GM19043 (cell line): ENCODE results near the gene SLC25A46.
"Not testable (repeated sequence)": the region's sequence is repeated elsewhere in the genome, so short reads cannot be mapped to it uniquely, and the experiment has no call there.

Experiments used
- ATAC-seq: cut with Tn5 transposase; IDR thresholded peaks from one replicate; pipeline ENCODE4 v1.9.1; 2021; ENCODE audit warnings: low read depth; ENCODE audit not compliant: unreplicated experiment

Gene SLC25A46

GRCh38 chr5:110753600-110753999 lies 14.8 kb downstream of the SLC25A46 start:
- no peak for ATAC-seq

DNA sequence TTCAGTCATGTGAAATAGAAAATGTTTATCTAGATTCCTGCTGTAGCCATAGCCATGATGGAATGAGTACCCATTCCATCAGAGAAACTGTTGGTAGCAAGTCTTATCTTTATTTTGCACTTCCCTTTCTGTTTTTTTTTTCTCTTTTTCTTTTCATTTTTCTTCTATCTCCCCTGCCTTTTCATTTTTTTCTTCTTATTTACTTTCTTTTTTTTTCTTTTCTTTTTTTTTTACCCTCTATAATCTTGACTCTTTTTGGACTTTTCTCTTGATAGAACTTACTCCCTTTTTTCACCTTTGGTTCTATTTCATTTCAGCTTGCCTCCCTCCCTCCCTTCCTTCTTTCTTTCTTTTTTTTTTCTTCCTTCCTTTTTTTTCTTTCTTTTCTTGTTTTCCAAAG lies 15.4 kb downstream of the SLC25A46 start:
- no peak for ATAC-seq

DNA sequence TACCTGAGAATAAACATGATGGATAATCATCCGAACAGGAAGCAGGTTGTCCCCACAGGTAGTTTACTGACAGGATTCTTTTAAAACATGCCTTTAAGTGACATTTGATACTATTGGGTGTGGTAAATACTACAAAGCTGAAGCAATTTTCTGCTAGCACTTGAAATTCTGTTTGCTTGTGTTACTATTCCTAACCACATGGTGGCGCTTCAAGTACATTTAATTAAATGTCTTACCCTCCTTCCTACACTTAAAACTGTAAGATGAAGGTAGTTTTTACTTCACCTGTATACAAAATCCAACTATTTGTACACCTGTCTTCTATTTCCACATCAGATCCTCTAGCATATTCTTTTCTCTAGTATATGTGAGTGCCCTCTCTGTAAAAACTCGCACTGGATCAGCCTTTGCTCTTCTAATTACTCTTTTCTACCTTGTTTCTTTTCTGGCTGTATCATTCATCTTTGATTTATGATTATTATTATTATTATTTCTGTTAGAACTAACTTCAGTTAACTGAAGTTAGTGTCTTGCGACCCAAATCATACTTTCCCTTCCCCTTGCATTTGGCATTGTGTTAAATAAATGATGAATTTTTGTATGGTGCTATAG lies 18.4 kb downstream of the SLC25A46 start:
- no peak for ATAC-seq

- ATAC-seq, result no peak
Measured at GRCh38 chr5:110760158-110760557, 21.4 kb downstream of the SLC25A46 start.

GRCh38 chr5:110768138-110768860 lies 29.5 kb downstream of the SLC25A46 start:
- ATAC-seq, result no peak

- ATAC-seq, result no peak
Measured at GRCh38 chr5:110769000-110769681, 30.3 kb downstream of the SLC25A46 start.

DNA sequence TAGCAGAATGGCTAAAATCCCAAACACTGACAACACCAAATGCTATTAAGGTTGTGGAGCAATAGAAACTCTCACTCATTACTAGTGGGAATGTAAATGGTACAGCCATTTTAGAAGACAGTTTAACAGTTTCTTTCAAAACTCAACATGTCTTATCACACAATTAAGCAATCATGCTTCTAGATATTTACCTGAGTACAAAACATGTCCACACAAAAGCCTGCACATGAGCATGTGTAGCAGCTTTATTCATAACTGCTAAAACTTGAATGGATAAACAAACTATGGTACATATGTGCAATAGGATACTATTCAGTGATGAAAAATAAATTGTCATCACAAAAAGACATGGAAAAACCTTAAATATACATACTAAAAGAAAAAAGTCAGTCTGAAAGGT lies 31.5 kb downstream of the SLC25A46 start:
- no peak for ATAC-seq

- ATAC-seq, result no peak
Measured at GRCh38 chr5:110784901-110785300, 46.1 kb downstream of the SLC25A46 start.

DNA sequence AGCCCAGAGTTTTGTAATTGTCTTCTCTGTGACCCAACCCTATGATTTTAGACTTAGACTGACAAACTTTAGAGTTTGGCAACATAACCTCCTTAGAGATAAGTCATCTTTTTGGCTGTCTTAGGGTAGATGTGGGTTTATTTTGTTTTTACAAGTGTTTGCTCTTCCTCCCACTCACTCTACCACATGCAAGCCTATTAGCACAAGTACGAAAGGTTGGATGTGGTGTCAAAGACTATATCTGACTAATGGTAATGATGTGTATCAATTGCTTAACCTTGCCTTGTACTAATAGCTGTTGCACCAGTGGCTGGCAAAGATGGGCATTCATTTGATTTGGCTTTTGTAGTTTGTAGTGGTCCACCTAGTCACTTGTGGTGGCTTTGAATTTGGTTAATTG lies 46.5 kb downstream of the SLC25A46 start:
- ATAC-seq, result no peak

DNA sequence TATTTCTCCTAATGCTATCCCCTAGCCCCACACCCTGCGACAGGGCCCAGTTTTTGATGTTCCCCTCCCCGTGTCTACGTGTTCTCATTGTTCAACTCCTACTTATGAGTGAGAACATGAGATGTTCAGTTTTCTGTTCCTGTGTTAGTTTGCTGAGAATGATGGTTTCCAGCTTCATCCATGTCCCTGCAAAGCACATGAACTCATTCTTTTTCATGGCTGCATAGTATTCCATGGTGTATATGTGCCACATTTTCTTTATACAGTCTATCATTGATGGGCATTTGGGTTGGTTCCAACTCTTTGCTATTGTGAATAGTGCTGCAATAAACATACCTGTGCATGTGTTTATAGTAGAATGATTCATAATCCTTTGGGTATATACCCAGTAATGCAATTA lies 49.2 kb downstream of the SLC25A46 start:
- ATAC-seq, result not testable (repeated sequence)

GRCh38 chr5:110790673-110791072 lies 51.9 kb downstream of the SLC25A46 start:
- ATAC-seq, result no peak

DNA sequence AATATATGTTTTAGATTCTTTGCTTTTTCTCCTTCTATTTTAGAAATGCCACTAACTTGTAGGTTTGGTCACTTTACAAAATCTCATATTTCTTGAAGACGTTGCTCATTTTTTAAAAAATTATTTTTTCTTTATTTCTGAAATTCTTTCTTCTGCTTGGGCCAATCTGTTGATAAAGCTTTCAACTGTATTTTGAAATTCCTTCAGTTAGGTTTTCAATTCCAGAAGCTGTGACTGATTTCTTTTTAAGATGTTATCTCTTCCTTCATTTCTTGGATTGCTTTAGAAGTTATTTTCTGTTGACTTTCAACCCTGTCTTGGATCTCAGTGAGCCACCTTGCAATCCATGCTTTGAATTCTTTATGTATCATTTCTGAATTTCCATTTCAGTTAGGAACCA lies 64.2 kb downstream of the SLC25A46 start:
- ATAC-seq, result no peak

DNA sequence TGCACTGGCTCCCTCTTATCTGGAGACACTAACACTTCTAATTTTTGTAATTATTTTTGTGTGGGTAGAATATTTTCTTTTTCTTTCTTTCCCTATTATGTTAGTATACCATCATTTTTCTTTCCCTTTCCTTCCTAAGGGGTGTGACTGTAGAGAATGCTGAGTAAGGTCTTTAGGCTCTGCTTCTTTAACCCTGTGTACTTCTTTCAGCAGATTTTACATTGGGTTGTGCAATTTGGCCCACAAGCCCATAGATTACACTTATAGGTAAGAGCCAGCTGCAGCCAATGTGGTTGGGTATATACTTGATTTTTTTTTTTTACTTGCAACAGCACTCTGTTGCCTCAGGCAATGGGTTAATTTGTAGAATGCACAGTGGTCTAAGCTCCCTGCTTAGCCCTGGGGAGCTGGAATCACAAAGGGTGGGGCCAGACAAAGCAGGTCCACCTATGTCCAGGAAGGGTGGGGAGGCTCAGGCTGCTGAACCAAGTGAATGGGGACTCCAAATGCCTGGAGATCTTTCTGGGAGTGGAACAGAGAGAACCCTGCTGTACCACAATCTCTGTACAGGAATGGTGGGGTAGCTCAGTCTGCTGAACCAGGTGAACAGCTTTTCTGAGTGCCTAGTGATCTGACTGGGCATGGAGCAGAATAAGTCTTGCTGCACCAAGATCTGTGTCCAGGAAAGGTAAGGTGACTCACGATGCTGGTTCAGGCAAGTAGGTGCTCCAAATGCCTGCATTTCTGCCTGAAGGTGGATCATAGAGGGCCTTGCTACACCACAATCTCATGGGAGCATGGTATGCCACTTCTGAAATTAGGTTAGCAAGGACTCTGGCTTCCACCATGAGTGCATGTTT lies 64.9 kb downstream of the SLC25A46 start:
- no peak for ATAC-seq

DNA sequence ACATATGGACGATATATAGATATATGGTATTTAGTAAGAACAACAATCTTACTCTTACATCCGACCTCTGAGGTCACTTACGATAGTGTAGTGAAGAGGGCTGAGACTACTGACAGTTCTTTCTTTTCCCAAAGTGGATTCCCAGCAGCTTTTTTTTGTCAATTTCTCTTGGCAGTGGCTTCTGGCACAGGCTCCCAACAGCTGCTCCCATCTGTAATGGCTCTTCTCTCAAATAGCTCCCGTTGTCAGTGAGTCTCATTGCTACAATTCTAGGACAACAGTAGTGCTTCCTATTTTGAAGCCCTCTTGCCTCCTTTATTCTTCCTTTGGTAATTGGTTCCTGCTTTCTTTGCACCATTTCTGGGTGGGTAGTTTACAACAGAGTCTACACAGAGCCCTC lies 68.4 kb downstream of the SLC25A46 start:
- ATAC-seq, result no peak

DNA sequence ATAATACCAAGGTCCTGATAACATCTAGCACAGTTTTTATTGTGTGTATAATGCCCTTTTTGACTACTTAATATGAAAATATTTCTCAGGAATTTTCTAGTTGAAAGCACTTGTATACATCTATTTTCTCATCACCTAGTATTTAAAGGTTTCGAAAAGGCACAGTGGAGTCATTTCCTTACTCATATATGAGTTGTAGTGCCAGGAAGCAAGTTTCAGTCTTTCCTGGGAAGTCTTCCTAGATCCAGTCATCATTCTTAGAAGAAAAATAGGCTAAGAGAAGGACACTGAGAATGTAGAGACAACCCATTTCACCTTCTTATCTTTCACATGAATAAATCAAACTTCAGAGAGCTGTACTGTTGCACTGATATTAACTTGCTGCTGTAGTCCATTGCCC lies 70.2 kb downstream of the SLC25A46 start:
- no peak for ATAC-seq
